Measurements from ENCODE around the gene LEF1. TPM values are rescaled to one million over a fixed set of nuclear protein-coding genes. Genes with fewer than 3 reads are reported as not detected.

The LEF1 gene
- total RNA-seq, 4 donors from 2014 or later, result 2.2 to 8.3 (median 3.7) TPM

DNA sequence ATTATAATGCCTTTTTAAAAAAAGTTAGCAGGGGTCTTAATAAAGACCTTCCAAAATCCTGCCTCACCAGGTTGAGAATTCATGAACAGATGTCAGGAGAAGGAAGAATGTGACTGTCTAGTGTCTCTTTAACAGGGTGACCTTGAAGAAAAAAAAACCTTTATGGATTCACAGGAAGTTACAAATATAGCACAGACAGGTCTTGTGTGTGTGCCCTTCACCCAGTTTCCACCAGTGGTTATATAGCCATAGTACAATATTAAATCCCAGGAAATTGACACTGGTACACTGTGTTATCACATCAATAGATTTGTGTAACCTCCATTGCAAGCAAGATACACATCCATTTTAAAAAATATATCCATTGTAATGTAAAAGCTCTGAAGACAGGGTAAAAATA lies 135.4 kb downstream of the LEF1 start:
- ATAC-seq (ENCODE audit: low FRiP score) (no peak), DNase-seq (ENCODE audit: low spot score) (no peak)
- no peak for TF ChIP-seq CTCF (IDR thresholded peaks at IDR 0.05)

- DNase-seq (ENCODE audit: low spot score) (no peak), ATAC-seq (ENCODE audit: low FRiP score) (no peak)
- no peak for TF ChIP-seq CTCF (IDR thresholded peaks at IDR 0.05)
Measured at GRCh38 chr4:108031427-108032083, 137.2 kb downstream of the LEF1 start.

GRCh38 chr4:108030332-108030731 lies 138.4 kb downstream of the LEF1 start:
- TF ChIP-seq CTCF (IDR thresholded peaks at IDR 0.05), result no peak
- no peak for ATAC-seq (ENCODE audit: low FRiP score)
- DNase-seq (ENCODE audit: low spot score), result no peak

GRCh38 chr4:108029731-108030130 lies 139.0 kb downstream of the LEF1 start:
- TF ChIP-seq CTCF (IDR thresholded peaks at IDR 0.05), result no peak
- DNase-seq (ENCODE audit: low spot score) (no peak), ATAC-seq (ENCODE audit: low FRiP score) (no peak)

DNA sequence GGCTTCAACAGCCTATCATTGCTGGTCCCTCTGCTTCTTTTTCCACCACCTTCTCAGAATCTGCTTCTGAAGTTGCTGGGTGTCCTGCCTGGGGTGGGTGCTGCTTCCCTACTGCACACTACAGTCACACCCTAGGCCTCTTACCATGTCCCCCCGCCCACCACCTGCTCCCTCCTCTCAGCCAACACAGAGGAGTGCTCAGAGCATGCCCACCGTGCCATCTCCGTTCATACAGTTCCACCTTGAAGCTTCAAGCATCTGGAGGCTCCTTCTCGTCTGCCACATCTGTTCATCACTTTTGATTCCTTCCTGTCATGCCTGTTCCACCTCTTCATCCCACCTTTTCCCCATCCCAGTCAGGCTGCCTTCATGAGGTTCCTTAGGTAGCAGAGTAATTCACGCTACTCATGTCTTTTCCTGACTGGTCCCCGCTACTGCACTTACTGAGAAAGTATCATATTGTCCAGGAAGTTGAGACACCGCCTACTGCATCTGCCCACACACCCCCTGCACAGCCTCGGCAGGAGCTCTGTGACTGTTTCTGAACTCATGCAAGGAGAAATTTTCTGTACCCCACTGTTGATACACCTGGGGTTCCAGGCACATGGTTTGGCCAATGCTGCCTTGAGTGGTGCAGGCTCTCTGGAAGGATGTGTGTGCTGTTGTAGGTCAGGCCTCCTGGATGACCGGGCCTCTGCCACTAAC lies 139.6 kb downstream of the LEF1 start:
- no peak for DNase-seq (ENCODE audit: low spot score)
- no peak for TF ChIP-seq CTCF (IDR thresholded peaks at IDR 0.05)
- no peak for ATAC-seq (ENCODE audit: low FRiP score)

DNA sequence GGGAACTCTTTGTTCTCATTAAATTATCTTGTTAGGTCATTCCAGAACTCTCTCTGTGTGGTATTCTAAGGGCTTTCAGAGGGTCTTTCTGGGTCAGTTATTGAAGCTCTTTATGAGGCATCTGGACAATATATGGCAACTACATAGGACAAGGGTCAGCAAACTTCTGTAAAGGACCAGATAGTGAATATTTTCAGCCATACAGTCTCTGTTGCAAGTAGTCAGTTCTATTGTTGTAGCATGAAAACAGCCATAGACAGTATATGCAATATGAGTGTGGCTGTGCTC lies 143.9 kb downstream of the LEF1 start:
- DNase-seq (ENCODE audit: low spot score), result no peak
- no peak for ATAC-seq (ENCODE audit: low FRiP score)
- TF ChIP-seq CTCF (IDR thresholded peaks at IDR 0.05), result no peak
